GM18508 (cell line): ENCODE data around the gene STARD13.

Experiments
- ATAC-seq: cut with Tn5 transposase; IDR thresholded peaks from one replicate; pipeline ENCODE4 v1.9.1; 2021; ENCODE audit warnings: moderate number of reproducible peaks; ENCODE audit not compliant: insufficient read depth, unreplicated experiment

STARD13 gene

GRCh38 chr13:33072759-33073158 is 212.8 kb downstream of the STARD13 start:
- no peak for ATAC-seq

DNA sequence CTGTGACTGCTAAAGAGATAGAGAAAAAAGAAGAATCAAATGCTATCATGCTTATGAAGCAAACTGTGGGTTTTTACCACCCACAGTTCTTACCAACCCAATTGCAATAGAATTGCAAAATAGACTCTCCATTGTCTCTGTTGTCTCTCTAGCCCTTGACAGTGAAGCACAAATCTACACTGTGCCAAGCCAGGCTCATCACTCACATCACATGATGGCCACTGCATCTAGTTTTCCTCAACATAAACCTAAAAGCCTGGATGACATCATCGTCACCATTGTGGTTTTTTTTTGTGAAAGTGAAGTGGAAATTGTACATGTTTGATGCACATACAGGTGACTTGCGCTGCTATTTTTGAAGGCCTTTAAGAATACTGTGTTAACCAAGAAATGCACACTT is 213.3 kb downstream of the STARD13 start:
- ATAC-seq, result no peak

DNA sequence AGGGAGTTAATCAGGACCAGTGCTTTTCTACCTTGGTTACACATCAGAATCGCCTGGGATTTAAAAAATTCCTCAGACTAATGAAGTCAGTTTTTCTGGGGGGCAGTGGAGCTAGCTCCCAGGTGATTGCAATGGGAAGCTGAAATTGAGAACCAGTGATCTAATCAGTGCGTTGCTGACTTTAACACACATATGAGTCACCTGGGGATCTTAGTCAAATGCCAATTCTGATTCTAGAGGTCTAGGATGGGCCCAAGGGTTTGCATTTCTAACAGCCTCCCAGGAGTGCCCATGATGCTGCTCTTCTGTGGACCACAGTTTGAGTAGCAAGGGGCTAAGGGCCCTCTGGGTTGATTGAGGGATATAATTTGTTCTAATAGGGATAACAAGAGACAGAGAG is 214.8 kb downstream of the STARD13 start:
- ATAC-seq, result no peak

DNA sequence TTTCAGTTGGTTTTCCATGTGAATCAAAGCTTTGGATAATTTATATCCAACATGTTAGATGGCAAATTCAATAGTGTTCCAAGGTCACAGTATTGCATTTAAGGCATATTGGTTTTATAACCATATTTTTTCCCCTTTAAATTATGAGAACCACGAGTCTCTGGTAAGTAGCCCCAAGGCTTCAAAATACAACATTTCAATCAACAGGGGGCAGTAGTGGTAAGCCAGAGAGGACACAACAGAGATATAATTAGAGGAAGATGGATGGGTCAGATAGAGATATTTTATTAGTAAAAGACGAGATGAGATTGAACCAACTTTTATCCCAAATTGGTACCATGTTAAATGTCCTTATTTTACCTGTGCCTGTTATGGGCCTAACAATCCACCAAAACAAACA is 216.2 kb downstream of the STARD13 start:
- no peak for ATAC-seq

DNA sequence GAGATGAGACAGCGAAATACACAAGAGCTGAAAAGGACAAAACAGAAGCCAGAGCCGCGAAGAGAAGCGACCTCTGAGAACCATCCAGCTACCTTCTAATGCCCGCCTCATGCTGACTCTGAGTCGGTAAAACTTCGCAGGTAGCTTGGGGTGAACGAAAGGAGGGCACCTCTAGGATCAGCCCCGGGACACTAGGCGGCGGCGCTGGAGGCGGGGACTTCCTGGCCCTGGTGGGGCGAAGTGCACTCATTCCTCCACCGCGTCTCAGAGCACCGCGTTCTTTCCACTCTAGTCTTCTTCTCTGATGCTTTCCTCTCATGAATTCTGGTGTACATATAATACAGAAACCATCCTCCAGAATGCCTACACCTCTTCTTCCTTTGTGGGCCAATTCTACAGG is 219.2 kb downstream of the STARD13 start:
- no peak for ATAC-seq

DNA sequence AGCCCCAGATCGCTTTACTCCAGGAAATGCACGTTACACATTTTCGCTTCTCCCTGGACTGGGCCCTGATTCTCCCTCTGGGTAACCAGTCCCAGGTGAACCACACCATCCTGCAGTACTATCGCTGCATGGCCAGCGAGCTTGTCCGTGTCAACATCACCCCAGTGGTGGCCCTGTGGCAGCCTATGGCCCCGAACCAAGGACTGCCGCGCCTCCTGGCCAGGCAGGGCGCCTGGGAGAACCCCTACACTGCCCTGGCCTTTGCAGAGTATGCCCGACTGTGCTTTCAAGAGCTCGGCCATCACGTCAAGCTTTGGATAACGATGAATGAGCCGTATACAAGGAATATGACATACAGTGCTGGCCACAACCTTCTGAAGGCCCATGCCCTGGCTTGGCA is 224.7 kb downstream of the STARD13 start:
- ATAC-seq, result no peak

GRCh38 chr13:33058776-33059327 is 226.7 kb downstream of the STARD13 start:
- ATAC-seq, result no peak

DNA sequence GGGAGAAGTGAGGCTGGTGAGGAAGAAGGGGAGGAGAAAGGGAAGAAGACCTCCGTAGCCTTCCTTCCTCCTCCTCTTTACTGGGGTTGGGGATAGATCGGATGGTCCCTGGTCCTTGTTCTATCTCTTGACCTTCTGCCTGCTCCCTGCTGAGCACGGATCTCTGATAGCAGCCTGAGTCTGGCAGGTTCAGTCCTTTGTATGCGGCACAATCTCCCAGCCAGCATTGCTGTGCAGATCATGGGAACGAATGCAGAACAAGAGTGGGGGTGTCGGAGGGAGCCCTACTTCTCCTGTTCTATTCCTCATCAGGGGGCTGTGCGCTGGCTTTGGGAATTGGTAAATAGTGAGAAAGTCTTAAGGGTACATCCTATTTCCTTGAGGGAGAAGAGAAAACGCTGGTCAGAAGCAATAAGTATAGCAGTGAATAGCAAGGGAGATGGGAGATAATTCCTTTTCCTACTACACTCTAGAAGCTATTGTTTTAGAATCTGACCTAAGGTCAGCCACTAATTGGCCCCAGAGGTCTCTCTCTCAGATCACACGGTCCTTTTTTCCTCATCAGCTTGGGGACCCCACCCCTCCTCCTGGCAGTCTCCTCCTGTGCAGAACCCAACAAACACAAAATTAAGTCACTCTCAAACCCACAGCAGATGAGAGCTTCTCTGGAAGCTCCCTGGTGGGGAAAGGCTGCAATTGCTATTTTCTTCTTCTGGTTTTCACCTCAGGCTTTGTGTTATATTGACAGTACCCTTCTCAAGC is 228.4 kb downstream of the STARD13 start:
- no peak for ATAC-seq

- no peak for ATAC-seq
These were observed 232.0 kb downstream of the STARD13 start for GRCh38 chr13:33053397-33054066.
